NCI-H1436 treated with DMSO at 0.1 percent for 48 hours (cell line): Measurements from ENCODE around the gene FBN1.

Experiments
- DNase-seq: peaks from one replicate; lab custom pipeline; 2025; lab: John Stamatoyannopoulos, UW

The FBN1 gene

GRCh38 chr15:48396020-48396419 is 249.5 kb downstream of the FBN1 start:
- no peak for DNase-seq

GRCh38 chr15:48395521-48396011 is 249.9 kb downstream of the FBN1 start:
- DNase-seq = no peak

- DNase-seq = no peak
Observed at GRCh38 chr15:48394970-48395369, 250.5 kb downstream of the FBN1 start.

- no peak for DNase-seq
Observed at GRCh38 chr15:48393645-48394506, 251.6 kb downstream of the FBN1 start.

GRCh38 chr15:48392356-48392755 is 253.2 kb downstream of the FBN1 start:
- no peak for DNase-seq

- no peak for DNase-seq
Observed at GRCh38 chr15:48391950-48392349, 253.6 kb downstream of the FBN1 start.

GRCh38 chr15:48389691-48390143 is 255.8 kb downstream of the FBN1 start:
- DNase-seq = no peak

- no peak for DNase-seq
Observed at GRCh38 chr15:48388910-48389309, 256.6 kb downstream of the FBN1 start.

GRCh38 chr15:48388016-48388851 is 257.3 kb downstream of the FBN1 start:
- DNase-seq = no peak

GRCh38 chr15:48385031-48385830 is 260.3 kb downstream of the FBN1 start:
- DNase-seq = no peak

GRCh38 chr15:48384616-48385015 is 260.9 kb downstream of the FBN1 start:
- no peak for DNase-seq

- DNase-seq = no peak
Observed at GRCh38 chr15:48383031-48383430, 262.5 kb downstream of the FBN1 start.

- no peak for DNase-seq
Observed at GRCh38 chr15:48381861-48382260, 263.6 kb downstream of the FBN1 start.

GRCh38 chr15:48380198-48380597 is 265.3 kb downstream of the FBN1 start:
- DNase-seq = no peak

- no peak for DNase-seq
Observed at GRCh38 chr15:48375767-48376166, 269.7 kb downstream of the FBN1 start.

- no peak for DNase-seq
Observed at GRCh38 chr15:48374472-48374871, 271.0 kb downstream of the FBN1 start.

- DNase-seq = no peak
Observed at GRCh38 chr15:48373821-48374451, 271.6 kb downstream of the FBN1 start.

- no peak for DNase-seq
Observed at GRCh38 chr15:48371961-48372360, 273.5 kb downstream of the FBN1 start.

- no peak for DNase-seq
Observed at GRCh38 chr15:48371550-48371949, 274.0 kb downstream of the FBN1 start.

- no peak for DNase-seq
Observed at GRCh38 chr15:48370460-48370859, 275.0 kb downstream of the FBN1 start.

GRCh38 chr15:48367483-48367882 is 278.0 kb downstream of the FBN1 start:
- DNase-seq = no peak
